Bronchial epithelial cell (primary cell): ENCODE data around the gene FGF2. TPM values are rescaled to one million over a fixed set of nuclear protein-coding genes. Genes with fewer than 3 reads are reported as not detected.
"Not testable (repeated sequence)": the region's sequence is repeated elsewhere in the genome, so short reads cannot be mapped to it uniquely, and the experiment has no call there.

Source experiments
- DNase-seq: peaks from one replicate; pipeline ENCODE4 v3.0.0-alpha.2; 2010; ENCODE audit warnings: low read depth
- FAIRE-seq: peaks from 2 replicates; lab custom pipeline; 2011; peaks lifted over from hg19 to GRCh38; lab: Jason Lieb, UNC
- H3K27me3 ChIP-seq: 2 replicates; pipeline ENCODE4 v1.5.1; 2011; ENCODE audit warnings: low read length; ENCODE audit not compliant: control insufficient read depth, insufficient read depth
- H3K36me3 ChIP-seq: 2 replicates; pipeline ENCODE4 v1.5.1; 2011; ENCODE audit warnings: low read length; ENCODE audit not compliant: control insufficient read depth, insufficient read depth
- H3K4me3 ChIP-seq: 2 replicates; pipeline ENCODE4 v1.5.1; 2011; ENCODE audit warnings: mild to moderate bottlenecking, low read depth, low read length, control low read depth
- CTCF ChIP-seq: IDR thresholded peaks from 2 replicates; pipeline ENCODE4 v1.5.1; 2011; ENCODE audit warnings: mild to moderate bottlenecking, moderate library complexity, low read length, control low read depth, inconsistent platforms; ENCODE audit not compliant: insufficient read depth, severe bottlenecking
- total RNA-seq: library from RNA; depleted of rRNA; stranded (reverse); fragments of >200 nt; gene quantifications from 2 replicates; pipeline ENCODE4 v1.2.1, GENCODE V29; 2014

FGF2 gene
- total RNA-seq, 1 donor from 2014 or later, result 9.2 TPM

GRCh38 chr4:122806981-122807679, 19.5 kb upstream of the FGF2 start:
- no peaks in the 10 kb centered on the region for H3K36me3 ChIP-seq
- FAIRE-seq (no peak), DNase-seq (no peak)
- H3K4me3 ChIP-seq, result no peak overlapping the region
- no peaks in the 10 kb centered on the region for H3K27me3 ChIP-seq
- no peak for TF ChIP-seq CTCF

DNA sequence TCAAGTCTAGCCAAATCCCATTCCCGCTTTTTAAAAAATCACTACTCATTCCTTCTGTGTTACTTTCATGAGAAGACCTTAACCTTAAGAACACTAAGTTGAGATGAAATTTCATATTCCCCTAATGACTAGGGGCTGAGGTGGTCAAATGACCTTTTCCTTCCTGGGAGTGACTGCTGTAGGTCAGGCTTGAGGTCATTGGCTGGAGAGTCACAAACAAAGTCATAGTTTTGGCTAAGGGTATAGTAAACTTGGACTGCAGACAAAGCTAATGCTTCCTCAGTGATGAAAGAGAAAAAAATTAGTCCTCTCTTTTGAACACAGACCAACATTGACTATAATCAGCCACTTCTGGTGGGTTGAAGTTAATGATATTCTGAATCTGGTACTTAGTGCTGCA, 16.0 kb upstream of the FGF2 start:
- H3K36me3 ChIP-seq, result no peaks in the 10 kb centered on the region
- no peak for TF ChIP-seq CTCF
- DNase-seq (no peak), FAIRE-seq (no peak)
- H3K27me3 ChIP-seq, result no peaks in the 10 kb centered on the region
- H3K4me3 ChIP-seq, result no peak overlapping the region

- H3K4me3 ChIP-seq, H3K27me3 ChIP-seq, DNase-seq, H3K36me3 ChIP-seq, FAIRE-seq: not testable (repeated sequence)
Observed at GRCh38 chr4:122811781-122812180, 14.8 kb upstream of the FGF2 start.

DNA sequence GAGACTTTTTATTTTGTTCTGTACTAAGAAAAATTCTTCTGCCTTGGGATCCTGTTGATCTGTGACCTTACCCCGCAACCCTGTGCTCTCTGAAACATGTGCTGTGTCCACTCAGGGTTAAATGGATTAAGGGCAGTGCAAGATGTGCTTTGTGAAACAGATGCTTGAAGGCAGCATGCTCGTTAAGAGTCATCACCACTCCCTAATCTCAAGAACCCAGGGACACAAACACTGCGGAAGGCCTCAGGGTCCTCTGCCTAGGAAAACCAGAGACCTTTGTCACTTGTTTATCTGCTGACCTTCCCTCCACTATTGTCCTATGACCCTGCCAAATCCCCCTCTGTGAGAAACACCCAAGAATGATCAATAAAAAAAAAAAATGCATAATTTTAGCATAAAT, 13.8 kb upstream of the FGF2 start:
- H3K27me3 ChIP-seq, FAIRE-seq, H3K4me3 ChIP-seq, H3K36me3 ChIP-seq, DNase-seq: not testable (repeated sequence)

GRCh38 chr4:122814426-122814825, 12.2 kb upstream of the FGF2 start:
- TF ChIP-seq CTCF, result no peak
- H3K36me3 ChIP-seq, result no peaks in the 10 kb centered on the region
- H3K4me3 ChIP-seq, result no peak overlapping the region
- DNase-seq, result no peak
- H3K27me3 ChIP-seq, result no peaks in the 10 kb centered on the region
- FAIRE-seq, result no peak

- FAIRE-seq, result no peak
- Histone ChIP-seq H3K36me3 (no peaks in the 10 kb centered on the region), H3K27me3 (no peaks in the 10 kb centered on the region), H3K4me3 (no peak overlapping the region)
- no peak for DNase-seq
- TF ChIP-seq CTCF, result no peak
Observed at GRCh38 chr4:122815248-122815647, 11.4 kb upstream of the FGF2 start.

- Histone ChIP-seq H3K27me3 (no peaks in the 10 kb centered on the region), H3K36me3 (no peaks in the 10 kb centered on the region), H3K4me3 (no peak overlapping the region)
- TF ChIP-seq CTCF, result no peak
- DNase-seq (no peak), FAIRE-seq (no peak)
Observed at GRCh38 chr4:122816476-122816875, 10.2 kb upstream of the FGF2 start.
